A673 (cell line): Measurements from ENCODE around the gene TRPV5. TPM values are rescaled to one million over a fixed set of nuclear protein-coding genes. Genes with fewer than 3 reads are reported as not detected.

Source experiments
- BruUV-seq: library from RNA; stranded (reverse); fragments of 400-500 nt; replicated peaks from 2 replicates; lab custom pipeline; 2021; lab: Mats Ljungman, UMichigan
- CTCF ChIA-PET: fragments of 300-600 bp; sonication (Branson Sonifier 250); formaldehyde crosslinking; loops from one replicate; lab custom pipeline; 2022; ENCODE audit warnings: antibody characterized with exemption; lab: Charles Lee
- POLR2A ChIA-PET: fragments of 300-600 bp; sonication (Branson Sonifier 250); formaldehyde crosslinking; loops from one replicate; lab custom pipeline; 2022; ENCODE audit warnings: antibody characterized with exemption; ENCODE audit not compliant: low non-redundant PET; lab: Charles Lee
- DNase-seq: peaks from one replicate; pipeline ENCODE4 v3.0.0-alpha.2; 2015; ENCODE audit warnings: low spot score
- H3K27ac ChIP-seq: fragments of 200-600 bp; sonication (generic); 2 replicates; pipeline ENCODE4 v1.5.1; 2016; ENCODE audit warnings: mixed run types, low read depth, mild to moderate bottlenecking, mixed read lengths, antibody characterized with exemption, low read length; ENCODE audit not compliant: poor library complexity, severe bottlenecking
- H3K27me3 ChIP-seq: fragments of 200-600 bp; sonication (generic); replicated peaks from 2 replicates; pipeline ENCODE4 v1.6.1; 2017; ENCODE audit warnings: mixed run types, low read depth, mild to moderate bottlenecking, mixed read lengths, antibody characterized with exemption, low read length; ENCODE audit not compliant: insufficient read depth, poor library complexity
- H3K36me3 ChIP-seq: fragments of 200-600 bp; sonication (generic); 2 replicates; pipeline ENCODE4 v1.6.1; 2016; ENCODE audit warnings: mixed run types, mild to moderate bottlenecking, mixed read lengths, antibody characterized with exemption, low read length; ENCODE audit not compliant: insufficient read depth, poor library complexity, severe bottlenecking
- H3K4me1 ChIP-seq: fragments of 200-600 bp; sonication (generic); 2 replicates; pipeline ENCODE4 v1.6.1; 2017; ENCODE audit warnings: mixed run types, mild to moderate bottlenecking, mixed read lengths, antibody characterized with exemption, low read length; ENCODE audit not compliant: insufficient read depth, poor library complexity, severe bottlenecking
- H3K4me3 ChIP-seq: fragments of 200-600 bp; sonication (generic); 2 replicates; pipeline ENCODE4 v1.5.1; 2016; ENCODE audit warnings: low read depth, mixed run types, mild to moderate bottlenecking, mixed read lengths, low read length; ENCODE audit not compliant: poor library complexity, severe bottlenecking
- H3K9me3 ChIP-seq: fragments of 200-600 bp; sonication (generic); 2 replicates; pipeline ENCODE4 v1.6.1; 2016; ENCODE audit warnings: mixed run types, low read depth, mild to moderate bottlenecking, mixed read lengths, antibody characterized with exemption, low read length; ENCODE audit not compliant: poor library complexity, severe bottlenecking
- EZH2 ChIP-seq: fragments of 200-600 bp; sonication (generic); IDR thresholded peaks from 2 replicates; pipeline ENCODE4 v1.6.1; 2017; ENCODE audit warnings: borderline replicate concordance, low read depth, mild to moderate bottlenecking, mixed read lengths, antibody characterized with exemption, low read length; ENCODE audit not compliant: poor library complexity, severe bottlenecking
- intact Hi-C: fragments of 100-400 bp; cut with micrococcal nuclease; formaldehyde crosslinking; loops from one replicate; pipeline ENCODE4 v1.10.0; 2022; ENCODE audit not compliant: unreplicated experiment
- total RNA-seq: library from RNA; stranded (reverse); gene quantifications from 2 replicates; pipeline ENCODE4 v1.2.3, GENCODE V29; 2021
- TF ChIP-seq, protein P1 (sequence below): fragments of 300-800, 200-600 bp; sonication (generic); conservative IDR thresholded peaks from 2 replicates; pipeline ENCODE4 v1.5.1; 2017; ENCODE audit warnings: low read depth, mild to moderate bottlenecking, antibody characterized with exemption, low read length, moderate library complexity, mixed read lengths

TRPV5 gene
- total RNA-seq, 1 experiment from 2014 or later: not detected

GRCh38 chr7:142876236-142876960, 57.1 kb downstream of the TRPV5 start:
- H3K27me3 ChIP-seq: peaks cover 4% of the 10 kb centered on the region
- intact Hi-C loops: no loop called here
- no TSS peak for BruUV-seq

DNA sequence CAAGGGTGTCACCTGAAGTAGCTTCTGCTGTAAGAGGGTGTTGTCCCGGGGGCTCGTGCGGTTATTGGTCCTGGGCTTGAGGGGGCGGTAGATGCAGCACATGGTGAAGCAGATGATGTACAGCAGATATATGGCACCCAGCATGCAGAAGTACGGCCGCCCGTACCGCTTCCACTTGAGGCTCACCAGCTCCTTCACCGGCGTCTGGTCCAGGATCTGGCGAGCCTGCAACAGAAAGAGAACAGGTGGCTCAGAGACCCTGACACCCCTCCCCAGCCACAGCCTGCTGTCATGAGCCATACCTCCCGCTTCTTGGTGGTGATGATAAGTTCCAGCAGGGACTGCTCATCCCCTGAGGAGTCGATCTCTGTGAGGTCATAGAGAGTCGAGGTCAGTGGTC, 58.1 kb downstream of the TRPV5 start:
- POLR2A ChIA-PET: no interaction called here
- TF ChIP-seq, protein P1, sequence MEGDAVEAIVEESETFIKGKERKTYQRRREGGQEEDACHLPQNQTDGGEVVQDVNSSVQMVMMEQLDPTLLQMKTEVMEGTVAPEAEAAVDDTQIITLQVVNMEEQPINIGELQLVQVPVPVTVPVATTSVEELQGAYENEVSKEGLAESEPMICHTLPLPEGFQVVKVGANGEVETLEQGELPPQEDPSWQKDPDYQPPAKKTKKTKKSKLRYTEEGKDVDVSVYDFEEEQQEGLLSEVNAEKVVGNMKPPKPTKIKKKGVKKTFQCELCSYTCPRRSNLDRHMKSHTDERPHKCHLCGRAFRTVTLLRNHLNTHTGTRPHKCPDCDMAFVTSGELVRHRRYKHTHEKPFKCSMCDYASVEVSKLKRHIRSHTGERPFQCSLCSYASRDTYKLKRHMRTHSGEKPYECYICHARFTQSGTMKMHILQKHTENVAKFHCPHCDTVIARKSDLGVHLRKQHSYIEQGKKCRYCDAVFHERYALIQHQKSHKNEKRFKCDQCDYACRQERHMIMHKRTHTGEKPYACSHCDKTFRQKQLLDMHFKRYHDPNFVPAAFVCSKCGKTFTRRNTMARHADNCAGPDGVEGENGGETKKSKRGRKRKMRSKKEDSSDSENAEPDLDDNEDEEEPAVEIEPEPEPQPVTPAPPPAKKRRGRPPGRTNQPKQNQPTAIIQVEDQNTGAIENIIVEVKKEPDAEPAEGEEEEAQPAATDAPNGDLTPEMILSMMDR: no peak
- TF ChIP-seq EZH2: no peak

More at GRCh38 chr7:142876236-142876960, 57.1 kb downstream of the TRPV5 start:
- ChIA-PET POLR2A (no interaction called here), CTCF (interaction anchor here (0.6 kb wide), 1 partner anchor 339 kb away, joined by 3 read pairs; no protein-coding TSS in a partner anchor)
- H3K9me3 ChIP-seq: no peaks in the 10 kb centered on the region
- H3K36me3 ChIP-seq: no peaks in the 10 kb centered on the region
- H3K4me3 ChIP-seq: no peak overlapping the region
- no peak for DNase-seq
- no peak for TF ChIP-seq EZH2
- TF ChIP-seq, protein P1: no peak
- H3K4me1 ChIP-seq: no peaks in the 10 kb centered on the region
- no peak overlapping the region for H3K27ac ChIP-seq

DNA sequence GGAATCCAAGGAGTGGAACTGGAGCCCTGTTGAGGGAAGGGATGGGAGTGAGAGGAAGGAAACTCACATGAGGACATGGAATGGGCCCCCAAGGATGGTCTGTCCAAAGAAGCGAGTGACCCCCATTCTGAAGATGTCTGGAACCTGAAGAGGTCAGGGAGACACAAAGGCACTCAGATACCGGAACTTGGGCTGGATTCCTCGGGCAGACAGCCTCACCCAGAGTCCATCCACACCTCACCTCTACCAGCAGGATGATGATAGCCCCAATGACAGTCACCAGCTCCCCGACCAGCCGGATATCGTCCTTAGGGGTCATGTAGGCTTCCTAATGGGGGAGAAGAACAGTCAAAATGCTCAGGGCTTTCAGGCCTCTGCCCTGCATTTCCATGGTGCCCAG, 58.7 kb downstream of the TRPV5 start:
- no peak for TF ChIP-seq EZH2
- TF ChIP-seq, protein P1: no peak
- no peaks in the 10 kb centered on the region for H3K27me3 ChIP-seq
- DNase-seq: no peak
- no peaks in the 10 kb centered on the region for H3K36me3 ChIP-seq
- H3K9me3 ChIP-seq: no peaks in the 10 kb centered on the region
- POLR2A ChIA-PET: no interaction called here
- BruUV-seq: no TSS peak
- no peak overlapping the region for H3K27ac ChIP-seq
- CTCF ChIA-PET: no interaction called here
- H3K4me3 ChIP-seq: no peak overlapping the region
- no peaks in the 10 kb centered on the region for H3K4me1 ChIP-seq
- intact Hi-C loops: loop anchor here (5.0 kb wide), 1 partner anchor 47 kb away; no protein-coding TSS in a partner anchor

More for the DNA sequence above, 58.1 kb downstream of the TRPV5 start:
- intact Hi-C loops: no loop called here
- no peak overlapping the region for H3K4me3 ChIP-seq
- no peaks in the 10 kb centered on the region for H3K27me3 ChIP-seq
- no peaks in the 10 kb centered on the region for H3K36me3 ChIP-seq
- no peaks in the 10 kb centered on the region for H3K9me3 ChIP-seq
- BruUV-seq: no TSS peak
- no peaks in the 10 kb centered on the region for H3K4me1 ChIP-seq
- CTCF ChIA-PET: no interaction called here
- no peak overlapping the region for H3K27ac ChIP-seq
- DNase-seq: no peak
